ENCODE results near the gene TMCO6. TPM values are rescaled to one million over a fixed set of nuclear protein-coding genes. Genes with fewer than 3 reads are reported as not detected.
A peak's percentile ranks its signal among the peaks of the same experiment; 100 is the strongest.

TMCO6 gene
- total and polyA plus RNA-seq, 9 of the 15 experiments (the other 6 are each of a cell fraction or from before 2014, with no cell fraction given): 3.4 to 46.4 (median 16.7) TPM

GRCh38 chr5:140639148-140639981 is at the start of gene TMCO6 (continued):
- 0 out of 2 replicates have a peak, but pooled peaks have one; percentile 26 for TF ChIP-seq ZBTB1 (CRISPR knock-in tag; IDR thresholded peaks at IDR 0.05; ENCODE audit: borderline replicate concordance, low read depth)
- TF ChIP-seq PTBP1 (IDR thresholded peaks at IDR 0.05; ENCODE audit: low read depth, low read length): no peak
- TF ChIP-seq PCBP2 (IDR thresholded peaks at IDR 0.05; ENCODE audit: low read depth, low read length, poor library complexity, severe bottlenecking): no peak
- TF ChIP-seq FUS (optimal IDR thresholded peaks at IDR 0.05; ENCODE audit: low read depth, low read length): no peak
- TF ChIP-seq TRIM24 (IDR thresholded peaks at IDR 0.05): no peak
- no peak for TF ChIP-seq THAP7 (CRISPR knock-in tag; IDR thresholded peaks at IDR 0.05)
- no peak for TF ChIP-seq XRCC5 (IDR thresholded peaks at IDR 0.05; ENCODE audit: low read depth, low read length)
- no peak for TF ChIP-seq PATZ1 (CRISPR knock-in tag; IDR thresholded peaks at IDR 0.05; ENCODE audit: borderline replicate concordance)
- TF ChIP-seq TCF7L2 (IDR thresholded peaks at IDR 0.05; ENCODE audit: low read depth, low read length): no peak
- peak; percentile 91 for TF ChIP-seq ARID3A (IDR thresholded peaks at IDR 0.05; ENCODE audit: borderline replicate concordance, low read depth, low read length)
- TF ChIP-seq NFATC3 (IDR thresholded peaks at IDR 0.05): no peak
- no peak for TF ChIP-seq ZNF75A (CRISPR knock-in tag; IDR thresholded peaks at IDR 0.05)
- TF ChIP-seq STAG1 (CRISPR knock-in tag; IDR thresholded peaks at IDR 0.05; ENCODE audit: borderline replicate concordance): no peak
- peak; percentile 44; the same call in 1 of the 2 replicates for TF ChIP-seq POLR2H (tag; IDR thresholded peaks at IDR 0.05; ENCODE audit: low read depth)
- TF ChIP-seq CSDE1 (IDR thresholded peaks at IDR 0.05): no peak

All from K562 (cell line).